GM13977 (cell line): Measurements from ENCODE around the gene CCDC180.

Source experiments
- DNase-seq: peaks from one replicate; pipeline ENCODE4 v3.0.0; 2012; ENCODE audit warnings: low spot score
- in situ Hi-C: fragments of 300-500 bp; cut with MboI; formaldehyde crosslinking; loops from one replicate; pipeline ENCODE4 v1.12.0; 2022; ENCODE audit warnings: low sequenced_read_pairs, low pct_unique_long_range_greater_than_20kb, mixed read lengths, inconsistent platforms; ENCODE audit not compliant: unreplicated experiment
- TF ChIP-seq, protein P1 (sequence below): IDR thresholded peaks from 2 replicates; pipeline ENCODE4 v1.5.1; 2012; ENCODE audit warnings: mild to moderate bottlenecking, control low read depth; ENCODE audit not compliant: insufficient read depth; ENCODE audit errors: extremely low read depth, missing control alignments

The CCDC180 gene

DNA sequence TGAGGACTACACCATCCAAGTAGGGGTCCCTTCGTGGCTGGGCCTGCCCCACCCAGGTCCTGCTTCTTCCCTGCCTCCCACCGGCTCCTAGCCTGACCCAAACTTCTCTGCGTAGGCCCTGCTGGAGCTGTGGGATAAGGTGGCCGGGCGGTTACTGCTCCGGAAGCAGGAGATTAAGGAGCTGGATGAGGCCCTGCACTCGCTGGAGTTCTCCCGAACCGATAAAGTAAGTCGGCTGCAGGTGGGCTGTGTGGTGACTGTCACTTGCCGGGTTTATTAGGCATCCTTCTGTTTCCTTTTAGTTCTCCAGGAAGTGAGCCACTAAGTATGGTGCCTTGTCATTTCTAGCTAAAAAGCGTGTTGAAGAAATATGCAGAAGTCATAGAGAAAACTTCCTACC lies 7.0 kb downstream of the CCDC180 start:
- in situ Hi-C loops = no loop called here
- DNase-seq = no peak
- TF ChIP-seq, protein P1, sequence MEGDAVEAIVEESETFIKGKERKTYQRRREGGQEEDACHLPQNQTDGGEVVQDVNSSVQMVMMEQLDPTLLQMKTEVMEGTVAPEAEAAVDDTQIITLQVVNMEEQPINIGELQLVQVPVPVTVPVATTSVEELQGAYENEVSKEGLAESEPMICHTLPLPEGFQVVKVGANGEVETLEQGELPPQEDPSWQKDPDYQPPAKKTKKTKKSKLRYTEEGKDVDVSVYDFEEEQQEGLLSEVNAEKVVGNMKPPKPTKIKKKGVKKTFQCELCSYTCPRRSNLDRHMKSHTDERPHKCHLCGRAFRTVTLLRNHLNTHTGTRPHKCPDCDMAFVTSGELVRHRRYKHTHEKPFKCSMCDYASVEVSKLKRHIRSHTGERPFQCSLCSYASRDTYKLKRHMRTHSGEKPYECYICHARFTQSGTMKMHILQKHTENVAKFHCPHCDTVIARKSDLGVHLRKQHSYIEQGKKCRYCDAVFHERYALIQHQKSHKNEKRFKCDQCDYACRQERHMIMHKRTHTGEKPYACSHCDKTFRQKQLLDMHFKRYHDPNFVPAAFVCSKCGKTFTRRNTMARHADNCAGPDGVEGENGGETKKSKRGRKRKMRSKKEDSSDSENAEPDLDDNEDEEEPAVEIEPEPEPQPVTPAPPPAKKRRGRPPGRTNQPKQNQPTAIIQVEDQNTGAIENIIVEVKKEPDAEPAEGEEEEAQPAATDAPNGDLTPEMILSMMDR = no peak

DNA sequence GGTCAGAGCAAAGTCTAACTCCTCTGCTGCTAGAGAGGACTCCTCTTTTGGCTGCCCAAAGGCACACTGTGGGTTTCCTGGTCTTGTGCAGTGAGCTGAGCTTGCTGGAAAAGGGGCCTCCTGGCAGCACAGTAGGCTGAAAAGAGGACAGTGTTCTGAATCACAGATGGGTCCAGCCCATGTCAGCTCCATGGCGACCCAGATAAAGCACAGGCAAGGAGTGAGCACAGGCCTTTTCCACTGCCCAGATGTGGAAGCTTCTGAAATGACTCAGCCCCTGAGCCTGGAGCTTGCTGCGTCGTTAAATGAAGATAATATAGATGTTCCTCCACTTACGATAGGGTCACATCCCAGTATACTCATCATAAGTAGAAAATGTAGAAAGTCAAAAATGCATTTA lies 8.1 kb downstream of the CCDC180 start:
- TF ChIP-seq, protein P1 = no peak
- in situ Hi-C loops = no loop called here
- no peak for DNase-seq

DNA sequence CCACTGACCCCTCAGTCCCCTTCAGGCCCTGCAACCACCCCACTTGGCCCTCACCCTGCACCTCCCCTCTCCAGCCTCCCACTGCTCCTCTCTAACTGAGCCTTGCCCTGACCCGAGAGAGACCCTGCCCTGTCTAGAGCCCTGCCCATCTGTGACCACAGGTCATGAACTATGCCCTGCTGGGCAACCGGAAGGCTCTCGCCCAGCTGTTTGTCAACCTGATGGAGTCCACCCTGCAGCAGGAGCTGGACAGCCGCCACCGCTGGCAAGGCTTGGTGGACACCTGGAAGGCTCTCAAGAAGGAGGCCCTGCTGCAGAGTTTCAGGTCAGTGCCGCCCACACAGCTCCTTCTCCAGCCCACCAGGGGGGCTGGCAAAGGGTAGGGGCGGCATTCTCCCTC lies 9.4 kb downstream of the CCDC180 start:
- DNase-seq = no peak
- TF ChIP-seq, protein P1 = no peak
- in situ Hi-C loops = no loop called here

DNA sequence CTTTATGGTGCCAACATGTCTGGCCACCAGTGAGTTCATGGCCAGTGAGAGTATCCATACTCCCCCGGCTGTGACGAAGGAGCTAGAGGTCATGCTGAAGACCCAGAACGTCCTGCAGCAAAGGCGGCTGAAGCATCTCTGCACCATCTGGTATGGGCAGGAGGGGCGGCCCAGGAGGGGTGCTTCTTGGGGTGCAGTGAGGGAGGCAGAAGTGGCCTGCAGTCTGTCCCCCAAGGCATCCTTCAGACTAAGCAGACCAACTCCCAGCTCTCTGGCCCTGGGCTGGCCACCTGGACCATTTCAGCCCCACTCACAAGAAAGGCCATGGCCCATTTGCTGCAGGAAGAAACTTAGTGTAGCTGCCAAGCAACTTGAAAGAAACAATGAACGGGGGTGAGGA lies 11.0 kb downstream of the CCDC180 start:
- no peak for DNase-seq
- in situ Hi-C loops = no loop called here
- TF ChIP-seq, protein P1 = no peak

DNA sequence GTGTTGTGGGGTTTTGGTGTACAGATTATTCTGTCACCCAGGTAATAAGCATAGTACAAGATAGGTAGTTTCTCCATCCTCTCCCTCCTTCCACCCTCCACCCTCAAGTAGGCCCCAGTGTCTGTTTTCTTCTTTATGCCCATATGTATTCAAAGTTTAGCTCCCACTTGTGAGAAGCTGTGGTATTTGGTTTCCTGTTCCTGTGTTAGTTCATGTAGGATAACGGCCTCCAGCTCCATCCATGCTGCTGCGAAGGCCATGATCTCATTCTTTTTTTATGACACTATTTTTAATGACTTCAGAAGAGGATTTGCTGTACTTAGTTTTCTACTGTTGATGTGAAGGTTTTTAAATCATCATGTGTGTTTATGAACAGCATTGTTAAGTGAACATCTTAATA lies 11.9 kb downstream of the CCDC180 start:
- TF ChIP-seq, protein P1 = no peak
- DNase-seq = no peak
- in situ Hi-C loops = no loop called here

DNA sequence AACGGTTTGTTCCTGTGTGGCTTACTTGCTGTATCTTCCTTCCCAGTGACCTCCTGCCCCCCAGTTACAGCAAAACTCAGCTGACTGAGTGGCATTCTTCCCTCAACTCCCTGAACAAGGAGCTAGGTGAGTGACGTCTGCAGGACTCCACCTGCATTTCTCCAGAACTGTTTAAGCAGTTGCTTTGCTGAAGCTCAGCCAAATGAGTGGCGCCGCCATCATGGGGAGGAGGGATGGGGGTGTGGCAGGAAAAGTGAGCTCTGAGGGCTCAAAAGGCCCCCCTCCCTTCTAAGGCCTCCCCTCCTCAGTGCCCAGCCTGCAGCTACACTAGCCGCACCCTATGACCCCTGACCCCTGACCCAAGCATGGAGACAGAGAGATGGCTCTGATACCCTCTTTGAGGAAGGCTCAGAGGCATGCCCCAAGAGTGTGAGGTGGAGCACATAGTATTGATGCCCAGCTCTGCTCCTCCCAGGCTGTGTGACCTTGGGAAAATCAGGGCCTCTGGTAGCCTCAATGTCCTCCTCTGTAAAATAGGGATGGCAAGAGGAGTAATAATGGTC lies 12.7 kb downstream of the CCDC180 start:
- in situ Hi-C loops = no loop called here
- DNase-seq = no peak
- TF ChIP-seq, protein P1 = no peak

DNA sequence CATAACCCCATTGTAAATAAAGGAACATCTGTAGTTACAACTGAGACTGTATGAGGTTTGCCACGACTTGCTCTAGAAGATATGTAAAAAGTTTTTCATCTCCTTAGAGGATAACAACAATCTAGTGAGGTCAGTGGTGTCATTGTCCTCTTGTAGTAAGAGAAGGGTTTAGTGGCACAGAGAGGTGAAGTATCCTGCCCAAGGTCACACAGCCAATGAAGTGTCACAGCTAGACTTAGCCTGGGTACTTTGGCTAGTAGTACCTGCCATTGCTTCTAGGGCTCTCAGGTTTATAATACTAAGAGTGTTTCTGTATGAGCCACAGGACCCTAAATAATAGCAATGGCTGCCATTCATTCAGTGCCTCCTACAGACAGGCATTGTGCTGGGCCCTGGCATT lies 13.8 kb downstream of the CCDC180 start:
- TF ChIP-seq, protein P1 = no peak
- in situ Hi-C loops = no loop called here
- DNase-seq = no peak
